Vagina (tissue), 2 donors: ENCODE measurements around the gene BPI.

Experiments
- POLR2AphosphoS5 ChIP-seq, 2 donors: sonication (generic); formaldehyde crosslinking; IDR thresholded peaks; one replicate each; pipeline ENCODE4 v1.9.0; 2017; ENCODE audit warnings: antibody characterized with exemption in 2 of 2, mild to moderate bottlenecking in 2 of 2, low read depth in 1 of 2; ENCODE audit not compliant: insufficient read depth in 1 of 2
- TF ChIP-seq, protein P1 (sequence below), 3 experiments: fragments of 450-650 bp in 2 of 3; fragments of 200-600 bp in 1 of 3; sonication (generic) in 1 of 3; IDR thresholded peaks; one replicate each; pipeline ENCODE4 v1.5.1; 2017 to 2019; ENCODE audit warnings: antibody characterized with exemption in 3 of 3, mild to moderate bottlenecking in 2 of 3, moderate library complexity in 2 of 3

DNA sequence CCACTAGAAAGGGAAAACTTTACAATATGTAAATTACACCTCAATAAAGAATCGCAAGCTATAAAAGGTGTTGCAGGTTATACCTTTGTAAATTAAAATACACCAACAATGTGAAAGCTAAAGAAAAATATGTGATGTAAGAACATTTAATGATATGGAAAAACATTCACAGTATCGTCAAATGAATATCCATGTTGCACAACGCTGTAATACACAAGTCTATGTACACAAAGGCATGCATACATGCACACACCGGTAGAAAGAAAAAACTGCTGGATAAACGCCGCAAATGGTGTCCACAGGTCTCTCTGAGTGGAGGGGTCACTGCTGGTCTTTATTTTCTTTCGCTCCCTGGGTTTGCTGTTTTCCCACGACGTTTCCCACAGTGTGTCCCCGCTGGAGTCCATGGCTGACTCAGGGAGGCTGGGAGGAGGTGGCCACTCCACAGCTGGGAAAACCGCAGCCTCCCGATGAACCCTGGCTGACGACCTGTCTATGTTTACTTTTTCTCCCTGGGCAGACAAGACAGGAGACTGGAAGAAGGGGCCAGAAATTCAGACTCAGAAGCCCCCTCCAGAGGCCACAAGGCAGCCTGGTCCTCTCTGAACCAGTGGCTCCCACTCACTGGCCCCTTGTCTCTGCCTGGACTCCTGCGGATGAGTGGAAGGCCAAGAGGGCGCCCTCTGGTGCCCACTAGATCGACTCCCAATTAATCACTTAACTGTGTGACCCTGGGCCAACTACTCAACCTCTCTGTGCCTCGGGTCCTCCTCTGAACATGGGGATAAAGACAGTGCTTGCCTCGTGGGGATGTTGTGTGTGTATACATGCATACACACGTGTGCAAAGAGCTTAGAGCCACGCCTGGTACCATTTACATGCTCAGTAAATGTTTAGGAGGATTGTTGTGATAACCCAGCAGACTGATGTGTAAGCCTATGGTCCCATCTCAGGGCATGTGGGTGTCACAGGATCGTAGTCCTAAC, 12.8 kb upstream of the BPI start:
- TF ChIP-seq POLR2AphosphoS5 (IDR thresholded peaks at IDR 0.05; ENCODE audit: insufficient read depth in 1 of 2, low read depth in 1 of 2), result peak in 1 of 2 donors; percentile 28
- TF ChIP-seq, protein P1, sequence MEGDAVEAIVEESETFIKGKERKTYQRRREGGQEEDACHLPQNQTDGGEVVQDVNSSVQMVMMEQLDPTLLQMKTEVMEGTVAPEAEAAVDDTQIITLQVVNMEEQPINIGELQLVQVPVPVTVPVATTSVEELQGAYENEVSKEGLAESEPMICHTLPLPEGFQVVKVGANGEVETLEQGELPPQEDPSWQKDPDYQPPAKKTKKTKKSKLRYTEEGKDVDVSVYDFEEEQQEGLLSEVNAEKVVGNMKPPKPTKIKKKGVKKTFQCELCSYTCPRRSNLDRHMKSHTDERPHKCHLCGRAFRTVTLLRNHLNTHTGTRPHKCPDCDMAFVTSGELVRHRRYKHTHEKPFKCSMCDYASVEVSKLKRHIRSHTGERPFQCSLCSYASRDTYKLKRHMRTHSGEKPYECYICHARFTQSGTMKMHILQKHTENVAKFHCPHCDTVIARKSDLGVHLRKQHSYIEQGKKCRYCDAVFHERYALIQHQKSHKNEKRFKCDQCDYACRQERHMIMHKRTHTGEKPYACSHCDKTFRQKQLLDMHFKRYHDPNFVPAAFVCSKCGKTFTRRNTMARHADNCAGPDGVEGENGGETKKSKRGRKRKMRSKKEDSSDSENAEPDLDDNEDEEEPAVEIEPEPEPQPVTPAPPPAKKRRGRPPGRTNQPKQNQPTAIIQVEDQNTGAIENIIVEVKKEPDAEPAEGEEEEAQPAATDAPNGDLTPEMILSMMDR (IDR thresholded peaks at IDR 0.05), result peak in 1 of 3 experiments; percentile 18
